Measurements from ENCODE around the gene OR10D3. TPM values are rescaled to one million over a fixed set of nuclear protein-coding genes. Genes with fewer than 3 reads are reported as not detected.
"Not testable (repeated sequence)": the region's sequence is repeated elsewhere in the genome, so short reads cannot be mapped to it uniquely, and the experiment has no call there.

The OR10D3 gene
- total and polyA plus RNA-seq, 7 donors, result not detected

- Histone ChIP-seq H3K9me3 (no peaks in the 10 kb centered on the region), H3K27me3 (ENCODE audit: insufficient read depth in 3 of 3, low read length in 2 of 3) (no peaks in the 10 kb centered on the region), H3K27ac (no peak overlapping the region), H3K4me1 (no peaks in the 10 kb centered on the region), H3K36me3 (ENCODE audit: insufficient read depth in 1 of 2, low read depth in 1 of 2) (no peaks in the 10 kb centered on the region), H3K4me3 (no peak overlapping the region)
- DNase-seq (no peak), ATAC-seq (no peak)
- TF ChIP-seq, protein P1, sequence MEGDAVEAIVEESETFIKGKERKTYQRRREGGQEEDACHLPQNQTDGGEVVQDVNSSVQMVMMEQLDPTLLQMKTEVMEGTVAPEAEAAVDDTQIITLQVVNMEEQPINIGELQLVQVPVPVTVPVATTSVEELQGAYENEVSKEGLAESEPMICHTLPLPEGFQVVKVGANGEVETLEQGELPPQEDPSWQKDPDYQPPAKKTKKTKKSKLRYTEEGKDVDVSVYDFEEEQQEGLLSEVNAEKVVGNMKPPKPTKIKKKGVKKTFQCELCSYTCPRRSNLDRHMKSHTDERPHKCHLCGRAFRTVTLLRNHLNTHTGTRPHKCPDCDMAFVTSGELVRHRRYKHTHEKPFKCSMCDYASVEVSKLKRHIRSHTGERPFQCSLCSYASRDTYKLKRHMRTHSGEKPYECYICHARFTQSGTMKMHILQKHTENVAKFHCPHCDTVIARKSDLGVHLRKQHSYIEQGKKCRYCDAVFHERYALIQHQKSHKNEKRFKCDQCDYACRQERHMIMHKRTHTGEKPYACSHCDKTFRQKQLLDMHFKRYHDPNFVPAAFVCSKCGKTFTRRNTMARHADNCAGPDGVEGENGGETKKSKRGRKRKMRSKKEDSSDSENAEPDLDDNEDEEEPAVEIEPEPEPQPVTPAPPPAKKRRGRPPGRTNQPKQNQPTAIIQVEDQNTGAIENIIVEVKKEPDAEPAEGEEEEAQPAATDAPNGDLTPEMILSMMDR (IDR thresholded peaks at IDR 0.05), result no peak
- intact Hi-C loops (cut with DNase I), result no loop called here
Measured at GRCh38 chr11:124219126-124219525, 36.0 kb downstream of the OR10D3 start.

DNA sequence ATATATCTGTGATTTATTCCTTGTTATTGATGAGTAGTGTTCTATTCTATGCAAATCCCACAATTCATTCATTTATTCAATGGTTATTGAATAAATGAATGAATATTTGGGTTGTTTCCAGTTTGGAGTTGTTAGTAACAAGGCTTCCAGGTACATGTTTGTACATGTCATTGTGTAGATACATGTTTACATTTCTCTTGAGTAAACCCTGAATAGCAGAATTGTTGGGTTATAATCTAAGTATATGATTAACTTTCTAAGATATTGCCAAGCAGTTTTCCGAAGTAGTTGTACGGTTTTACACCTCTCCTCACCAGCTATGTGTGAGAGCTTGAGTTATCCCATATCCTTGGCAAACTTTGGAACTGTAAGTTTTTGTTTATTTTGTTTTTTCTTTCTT is 39.3 kb downstream of the OR10D3 start:
- Histone ChIP-seq H3K27ac (no peak overlapping the region), H3K4me1 (no peaks in the 10 kb centered on the region), H3K36me3 (ENCODE audit: insufficient read depth in 1 of 2, low read depth in 1 of 2) (no peaks in the 10 kb centered on the region), H3K27me3 (ENCODE audit: insufficient read depth in 3 of 3, low read length in 2 of 3) (no peaks in the 10 kb centered on the region), H3K4me3 (no peak overlapping the region), H3K9me3 (no peaks in the 10 kb centered on the region)
- intact Hi-C loops (cut with DNase I), result no loop called here
- 82 to 90% (median 87%) methylated on average over 2 of the region's 2 CpGs for WGBS, 3 donors
- TF ChIP-seq, protein P1 (IDR thresholded peaks at IDR 0.05), result no peak
- DNase-seq, result no peak
- ATAC-seq, result no peak

DNA sequence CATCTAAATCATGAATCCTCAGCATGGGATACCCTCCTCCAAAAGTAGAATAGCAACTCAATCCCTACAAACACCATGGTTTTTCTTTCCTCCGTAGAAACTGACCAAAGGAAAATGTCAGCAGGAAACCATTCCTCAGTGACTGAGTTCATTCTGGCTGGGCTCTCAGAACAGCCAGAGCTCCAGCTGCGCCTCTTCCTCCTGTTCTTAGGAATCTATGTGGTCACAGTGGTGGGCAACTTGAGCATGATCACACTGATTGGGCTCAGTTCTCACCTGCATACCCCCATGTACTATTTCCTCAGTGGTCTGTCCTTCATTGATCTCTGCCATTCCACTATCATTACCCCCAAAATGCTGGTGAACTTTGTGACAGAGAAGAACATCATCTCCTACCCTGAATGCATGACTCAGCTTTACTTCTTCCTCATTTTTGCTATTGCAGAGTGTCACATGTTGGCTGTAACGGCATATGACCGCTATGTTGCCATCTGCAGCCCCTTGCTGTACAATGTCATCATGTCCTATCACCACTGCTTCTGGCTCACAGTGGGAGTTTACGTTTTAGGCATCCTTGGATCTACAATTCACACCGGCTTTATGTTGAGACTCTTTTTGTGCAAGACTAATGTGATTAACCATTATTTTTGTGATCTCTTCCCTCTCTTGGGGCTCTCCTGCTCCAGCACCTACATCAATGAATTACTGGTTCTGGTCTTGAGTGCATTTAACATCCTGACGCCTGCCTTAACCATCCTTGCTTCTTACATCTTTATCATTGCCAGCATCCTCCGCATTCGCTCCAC is 41.7 kb downstream of the OR10D3 start:
- intact Hi-C loops (cut with DNase I); H3K4me1 ChIP-seq; ATAC-seq; H3K4me3 ChIP-seq; H3K9me3 ChIP-seq; H3K36me3 ChIP-seq (ENCODE audit: insufficient read depth in 1 of 2, low read depth in 1 of 2); DNase-seq; H3K27ac ChIP-seq; H3K27me3 ChIP-seq (ENCODE audit: insufficient read depth in 3 of 3, low read length in 2 of 3): not testable (repeated sequence)
- 67 to 70% (median 68%) methylated on average over 9 of the region's 9 CpGs for WGBS, 3 donors

DNA sequence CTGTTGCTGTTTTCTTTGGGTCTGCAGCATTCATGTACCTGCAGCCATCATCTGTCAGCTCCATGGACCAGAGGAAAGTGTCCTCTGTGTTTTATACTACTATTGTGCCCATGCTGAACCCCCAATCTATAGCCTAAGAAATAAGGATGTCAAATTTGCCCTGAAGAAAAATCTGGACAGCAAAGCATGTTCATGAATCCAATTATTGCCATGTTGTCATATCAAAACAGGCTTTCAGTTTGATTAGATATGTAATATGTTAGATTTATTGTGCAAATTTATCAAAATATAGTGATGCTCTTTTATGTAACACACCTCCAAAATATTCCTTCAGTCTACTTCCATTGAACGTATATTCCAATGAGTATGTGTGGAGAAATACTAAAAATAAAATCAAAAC is 42.3 kb downstream of the OR10D3 start:
- intact Hi-C loops (cut with DNase I), result no loop called here
- H3K27me3 ChIP-seq (ENCODE audit: insufficient read depth in 3 of 3, low read length in 2 of 3), result no peaks in the 10 kb centered on the region
- H3K36me3 ChIP-seq (ENCODE audit: insufficient read depth in 1 of 2, low read depth in 1 of 2), result no peaks in the 10 kb centered on the region
- H3K9me3 ChIP-seq, result no peaks in the 10 kb centered on the region
- TF ChIP-seq, protein P1 (IDR thresholded peaks at IDR 0.05), result no peak
- WGBS, 3 donors, result 76 to 84% (median 83%) methylated on average over 1 of the region's 1 CpG
- no peak for ATAC-seq
- H3K4me3 ChIP-seq, result no peak overlapping the region
- no peak for DNase-seq
- H3K4me1 ChIP-seq, result no peaks in the 10 kb centered on the region
- H3K27ac ChIP-seq, result no peak overlapping the region

DNA sequence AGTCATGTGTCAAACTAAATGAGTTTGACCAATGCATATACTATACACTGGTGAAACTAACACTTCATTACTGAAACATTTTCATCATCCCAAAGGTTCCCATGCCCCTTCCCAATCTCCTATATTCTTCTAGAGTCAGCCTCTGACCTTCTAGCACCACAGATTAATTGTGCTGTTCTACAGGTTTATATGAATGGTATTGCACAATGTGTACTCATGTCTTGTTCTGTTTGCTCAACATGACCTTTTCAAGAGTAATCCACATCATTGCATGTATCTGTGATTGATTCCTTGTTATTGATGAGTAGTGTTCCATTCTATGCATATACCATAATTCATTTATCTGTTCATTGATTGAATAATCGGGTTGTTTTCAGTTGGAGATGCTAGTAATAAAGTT is 50.2 kb downstream of the OR10D3 start:
- Histone ChIP-seq H3K27me3 (ENCODE audit: insufficient read depth in 3 of 3, low read length in 2 of 3) (no peaks in the 10 kb centered on the region), H3K4me1 (no peaks in the 10 kb centered on the region), H3K4me3 (no peak overlapping the region), H3K36me3 (ENCODE audit: insufficient read depth in 1 of 2, low read depth in 1 of 2) (no peaks in the 10 kb centered on the region), H3K9me3 (no peaks in the 10 kb centered on the region), H3K27ac (no peak overlapping the region)
- DNase-seq (no peak), ATAC-seq (no peak)
- TF ChIP-seq, protein P1 (IDR thresholded peaks at IDR 0.05), result no peak
- intact Hi-C loops (cut with DNase I), result no loop called here
- WGBS, 3 donors, result 30 to 91% (median 42%) methylated on average over 1 of the region's 1 CpG

Other genes starting within 250 kb of the OR10D3 start
- gene OR4D5, start 243.7 kb upstream of the OR10D3 start, total RNA-seq, result not detected
- not detected for gene OR4D5, start 243.7 kb upstream of the OR10D3 start, polyA plus RNA-seq
- gene OR6T1, start 239.5 kb upstream of the OR10D3 start, total RNA-seq, result not detected
- not detected for gene OR6T1, start 239.5 kb upstream of the OR10D3 start, polyA plus RNA-seq
- gene OR10S1, start 205.6 kb upstream of the OR10D3 start, total RNA-seq, result not detected
- gene OR10S1, start 205.6 kb upstream of the OR10D3 start, polyA plus RNA-seq, result not detected
- gene OR10G6, start 188.2 kb upstream of the OR10D3 start, total RNA-seq, result not detected
- gene OR10G6, start 188.2 kb upstream of the OR10D3 start, polyA plus RNA-seq, result not detected
- not detected for gene OR10G4, start 170.3 kb upstream of the OR10D3 start, total RNA-seq
- gene OR10G4, start 170.3 kb upstream of the OR10D3 start, polyA plus RNA-seq, result not detected
- not detected for gene OR10G9, start 160.3 kb upstream of the OR10D3 start, total RNA-seq
- not detected for gene OR10G9, start 160.3 kb upstream of the OR10D3 start, polyA plus RNA-seq
- gene OR10G8, start 156.5 kb upstream of the OR10D3 start, total RNA-seq, result not detected
- not detected for gene OR10G8, start 156.5 kb upstream of the OR10D3 start, polyA plus RNA-seq
- gene OR10G7, start 142.0 kb upstream of the OR10D3 start, total RNA-seq, result not detected
- not detected for gene OR10G7, start 142.0 kb upstream of the OR10D3 start, polyA plus RNA-seq
- 1 to 10 TPM; 3.4 to 6.7 (median 4.8) TPM for gene VWA5A, start 67.9 kb upstream of the OR10D3 start, total RNA-seq
- gene VWA5A, start 67.9 kb upstream of the OR10D3 start, polyA plus RNA-seq, result 1 to 10 TPM; 1.2 to 2.0 (median 1.3) TPM
- not detected for gene OR8G1, start 57.8 kb downstream of the OR10D3 start, total RNA-seq
- gene OR8G1, start 57.8 kb downstream of the OR10D3 start, polyA plus RNA-seq, result not detected
- gene OR8G5, start 73.0 kb downstream of the OR10D3 start, total RNA-seq, result not detected
- not detected for gene OR8G5, start 73.0 kb downstream of the OR10D3 start, polyA plus RNA-seq
- gene OR8D1, start 130.6 kb downstream of the OR10D3 start, total RNA-seq, result not detected
- gene OR8D1, start 130.6 kb downstream of the OR10D3 start, polyA plus RNA-seq, result not detected
- not detected for gene OR8D2, start 136.9 kb downstream of the OR10D3 start, total RNA-seq
- gene OR8D2, start 136.9 kb downstream of the OR10D3 start, polyA plus RNA-seq, result not detected
- not detected for gene OR8B2, start 201.2 kb downstream of the OR10D3 start, total RNA-seq
- not detected for gene OR8B2, start 201.2 kb downstream of the OR10D3 start, polyA plus RNA-seq
- not detected for gene OR8B3, start 215.7 kb downstream of the OR10D3 start, total RNA-seq
- gene OR8B3, start 215.7 kb downstream of the OR10D3 start, polyA plus RNA-seq, result not detected
- not detected for gene OR8B4, start 241.5 kb downstream of the OR10D3 start, total RNA-seq
- not detected for gene OR8B4, start 241.5 kb downstream of the OR10D3 start, polyA plus RNA-seq